ENCODE results near the gene HMCN1.
"Not testable (repeated sequence)": the region's sequence is repeated elsewhere in the genome, so short reads cannot be mapped to it uniquely, and the experiment has no call there.

Gene HMCN1

GRCh38 chr1:186154651-186155050, 420.5 kb downstream of the HMCN1 start:
- H2AFZ ChIP-seq (ENCODE audit: low read depth), result no peak overlapping the region
- TF ChIP-seq CTCF (conservative IDR thresholded peaks at IDR 0.05; ENCODE audit: low read depth, low read length), result no peak
- H3K36me3 ChIP-seq (ENCODE audit: insufficient read depth), result no peaks in the 10 kb centered on the region
- no peak overlapping the region for H3K4me3 ChIP-seq (IDR thresholded peaks at IDR 0.05; ENCODE audit: insufficient read depth, low read depth, low read length)
- no peak overlapping the region for H3K27ac ChIP-seq
- H4K20me1 ChIP-seq (ENCODE audit: insufficient read depth), result no peaks in the 10 kb centered on the region
- H3K27me3 ChIP-seq (ENCODE audit: insufficient read depth, low read depth), result no peaks in the 10 kb centered on the region
- no peak overlapping the region for H3K4me2 ChIP-seq
- no peaks in the 10 kb centered on the region for H3K4me1 ChIP-seq (ENCODE audit: low read depth, poor library complexity, severe bottlenecking)
- no peak overlapping the region for H3K9ac ChIP-seq
- no peaks in the 10 kb centered on the region for H3K79me2 ChIP-seq (ENCODE audit: insufficient read depth, low read depth)

- no peak overlapping the region for H3K4me2 ChIP-seq
- H3K27ac ChIP-seq, result no peak overlapping the region
- H3K4me3 ChIP-seq (IDR thresholded peaks at IDR 0.05; ENCODE audit: insufficient read depth, low read depth, low read length), result no peak overlapping the region
- H4K20me1 ChIP-seq (ENCODE audit: insufficient read depth), result no peaks in the 10 kb centered on the region
- H2AFZ ChIP-seq (ENCODE audit: low read depth), result no peak overlapping the region
- no peaks in the 10 kb centered on the region for H3K79me2 ChIP-seq (ENCODE audit: insufficient read depth, low read depth)
- H3K4me1 ChIP-seq (ENCODE audit: low read depth, poor library complexity, severe bottlenecking), result no peaks in the 10 kb centered on the region
- H3K27me3 ChIP-seq (ENCODE audit: insufficient read depth, low read depth), result no peaks in the 10 kb centered on the region
- peak; percentile 75 for TF ChIP-seq CTCF (conservative IDR thresholded peaks at IDR 0.05; ENCODE audit: low read depth, low read length)
- no peak overlapping the region for H3K9ac ChIP-seq
- H3K36me3 ChIP-seq (ENCODE audit: insufficient read depth), result no peaks in the 10 kb centered on the region
Measured at GRCh38 chr1:186155594-186155993, 421.4 kb downstream of the HMCN1 start.

GRCh38 chr1:186162895-186163294, 428.7 kb downstream of the HMCN1 start:
- H3K36me3 ChIP-seq (ENCODE audit: insufficient read depth); H3K4me1 ChIP-seq (ENCODE audit: low read depth, poor library complexity, severe bottlenecking); H3K27ac ChIP-seq; H4K20me1 ChIP-seq (ENCODE audit: insufficient read depth); H3K9ac ChIP-seq; H2AFZ ChIP-seq (ENCODE audit: low read depth); H3K27me3 ChIP-seq (ENCODE audit: insufficient read depth, low read depth); H3K79me2 ChIP-seq (ENCODE audit: insufficient read depth, low read depth); H3K4me2 ChIP-seq; H3K4me3 ChIP-seq (IDR thresholded peaks at IDR 0.05; ENCODE audit: insufficient read depth, low read depth, low read length): not testable (repeated sequence)

- Histone ChIP-seq H3K4me2 (no peak overlapping the region), H4K20me1 (ENCODE audit: insufficient read depth) (no peaks in the 10 kb centered on the region), H3K27me3 (ENCODE audit: insufficient read depth, low read depth) (no peaks in the 10 kb centered on the region), H3K9ac (no peak overlapping the region), H3K4me1 (ENCODE audit: low read depth, poor library complexity, severe bottlenecking) (no peaks in the 10 kb centered on the region), H3K4me3 (IDR thresholded peaks at IDR 0.05; ENCODE audit: insufficient read depth, low read depth, low read length) (no peak overlapping the region), H2AFZ (ENCODE audit: low read depth) (no peak overlapping the region), H3K27ac (no peak overlapping the region), H3K79me2 (ENCODE audit: insufficient read depth, low read depth) (no peaks in the 10 kb centered on the region), H3K36me3 (ENCODE audit: insufficient read depth) (no peaks in the 10 kb centered on the region)
- no peak for TF ChIP-seq CTCF (conservative IDR thresholded peaks at IDR 0.05; ENCODE audit: low read depth, low read length)
Measured at GRCh38 chr1:186164773-186165172, 430.6 kb downstream of the HMCN1 start.

GRCh38 chr1:186165303-186165702, 431.1 kb downstream of the HMCN1 start:
- no peak for TF ChIP-seq CTCF (conservative IDR thresholded peaks at IDR 0.05; ENCODE audit: low read depth, low read length)
- H2AFZ ChIP-seq (ENCODE audit: low read depth), result no peak overlapping the region
- no peaks in the 10 kb centered on the region for H3K79me2 ChIP-seq (ENCODE audit: insufficient read depth, low read depth)
- H3K4me3 ChIP-seq (IDR thresholded peaks at IDR 0.05; ENCODE audit: insufficient read depth, low read depth, low read length), result no peak overlapping the region
- H3K27ac ChIP-seq, result no peak overlapping the region
- no peaks in the 10 kb centered on the region for H3K36me3 ChIP-seq (ENCODE audit: insufficient read depth)
- no peak overlapping the region for H3K9ac ChIP-seq
- H4K20me1 ChIP-seq (ENCODE audit: insufficient read depth), result no peaks in the 10 kb centered on the region
- H3K4me1 ChIP-seq (ENCODE audit: low read depth, poor library complexity, severe bottlenecking), result no peaks in the 10 kb centered on the region
- no peak overlapping the region for H3K4me2 ChIP-seq
- no peaks in the 10 kb centered on the region for H3K27me3 ChIP-seq (ENCODE audit: insufficient read depth, low read depth)

Data from KMS-11 (cell line).